K562 (cell line): ENCODE measurements around the gene HJV. TPM values are rescaled to one million over a fixed set of nuclear protein-coding genes. Genes with fewer than 3 reads are reported as not detected.

ENCODE experiments used
- BCL6 ChIP-seq: fragments of 250-450 bp; sonication (Bioruptor Pico); IDR thresholded peaks from 2 replicates; pipeline ENCODE4 v1.4.0; 2020
- DNMT1 ChIP-seq: fragments of 450-650 bp; IDR thresholded peaks from 2 replicates; pipeline ENCODE4 v1.6.1; 2016; ENCODE audit warnings: antibody characterized with exemption, mild to moderate bottlenecking
- HDAC6 ChIP-seq: IDR thresholded peaks from 2 replicates; pipeline ENCODE4 v1.6.1; 2012; ENCODE audit warnings: low read depth, mild to moderate bottlenecking, control low read depth, inconsistent platforms, low read length, moderate library complexity
- HMG20A ChIP-seq: fragments of 450-650 bp; formaldehyde crosslinking; conservative IDR thresholded peaks from 2 replicates; pipeline ENCODE4 v1.4.0; 2020; ENCODE audit warnings: mild to moderate bottlenecking, mixed read lengths
- ILF3 ChIP-seq: fragments of 450-650 bp; IDR thresholded peaks from 2 replicates; pipeline ENCODE4 v1.6.1; 2018; ENCODE audit warnings: antibody characterized with exemption, mild to moderate bottlenecking, moderate library complexity, borderline replicate concordance
- KLF16 ChIP-seq: IDR thresholded peaks from 2 replicates; pipeline ENCODE4 v1.6.1; 2016; ENCODE audit warnings: antibody characterized with exemption
- MYNN ChIP-seq, 2 experiments: sonication (generic); formaldehyde crosslinking in 1 of 2; IDR thresholded peaks; 2 replicates each; pipeline versions ENCODE4 v1.5.0 to v1.6.1; 2016 to 2020; ENCODE audit warnings: antibody characterized with exemption in 1 of 2, missing genetic modification reagents in 1 of 2
- REST ChIP-seq, 2 experiments: fragments of 450-650 bp; formaldehyde crosslinking in 1 of 2; IDR thresholded peaks; 2 replicates each; pipeline versions ENCODE4 v1.4.0 to v1.6.1; 2014 to 2020; ENCODE audit warnings: mild to moderate bottlenecking in 2 of 2, borderline replicate concordance in 1 of 2, low read depth in 1 of 2
- RFX7 ChIP-seq: fragments of 250-450 bp; sonication (Bioruptor Pico); IDR thresholded peaks from 2 replicates; pipeline ENCODE4 v1.5.1; 2021; ENCODE audit warnings: mild to moderate bottlenecking
- TCFL5 ChIP-seq: fragments of 250-450 bp; sonication (Bioruptor Pico); conservative IDR thresholded peaks from 2 replicates; pipeline ENCODE4 v1.6.1; 2021; ENCODE audit warnings: mild to moderate bottlenecking, moderate library complexity, matching md5 sums
- ZNF655 ChIP-seq: fragments of 250-450 bp; sonication (Bioruptor Pico); IDR thresholded peaks from 2 replicates; pipeline ENCODE4 v1.5.0; 2021
- polyA plus RNA-seq, 8 experiments: library from polyadenylated mRNA; depleted of rRNA in 4 of 8; stranded (reverse) in 5 of 8; unstranded in 3 of 8; fragments of >200 nt; fragmentation: Nextera tagmentation in 2 of 8; fragmentation: Illumina TruSeq in 1 of 8; extraction: Ambion mirVana in 2 of 8; extraction: Trizol in 1 of 8; gene quantifications; 2 replicates each; pipeline versions ENCODE4 v1.2.1 to v1.2.3, GENCODE V29; 2011 to 2014; ENCODE audit warnings: inconsistent platforms in 1 of 8, missing spikeins in 1 of 8
- total RNA-seq, 7 experiments: library from RNA; depleted of rRNA in 6 of 7; stranded (reverse); fragments of >200 nt in 6 of 7; fragmentation: Illumina TruSeq in 2 of 7; extraction: Trizol in 2 of 7; gene quantifications; 2 replicates each; pipeline versions ENCODE4 v1.2.1 to v1.2.3, GENCODE V29; 2011 to 2021; ENCODE audit warnings: low replicate concordance in 1 of 7

Gene HJV
- total and polyA plus RNA-seq, 9 of the 15 experiments (the other 6 are each of a cell fraction or from before 2014, with no cell fraction given) = 1.0 to 6.6 (median 2.4) TPM

GRCh38 chr1:145991735-145992412 lies 29.7 kb downstream of the HJV start (continued):
- TF ChIP-seq TCFL5 (peak; percentile 75), ZNF655 (CRISPR knock-in tag) (no peak; the same call in 1 of the 2 replicates), ILF3 (peak; percentile 98), HDAC6 (peak; percentile 96; the same call in 1 of the 2 replicates), BCL6 (CRISPR knock-in tag) (peak; percentile 83), MYNN (IDR thresholded peaks at IDR 0.05) (peak; percentile 84), MYNN (CRISPR knock-in tag; IDR thresholded peaks at IDR 0.05) (no peak), REST (IDR thresholded peaks at IDR 0.05; ENCODE audit: borderline replicate concordance) (no peak; the same call in 1 of the 2 replicates), REST (CRISPR knock-in tag; IDR thresholded peaks at IDR 0.05; ENCODE audit: low read depth) (peak; percentile 77), HMG20A (CRISPR knock-in tag) (peak; percentile 80), DNMT1 (peak; percentile 24; the same call in 1 of the 2 replicates), KLF16 (no peak), RFX7 (CRISPR knock-in tag) (peak; percentile 98)
